NCI-H226 (cell line): ENCODE data around the gene GNAZ.

Experiments
- DNase-seq: peaks from one replicate; pipeline ENCODE4 v3.0.0-alpha.2; 2015

GNAZ gene

DNA sequence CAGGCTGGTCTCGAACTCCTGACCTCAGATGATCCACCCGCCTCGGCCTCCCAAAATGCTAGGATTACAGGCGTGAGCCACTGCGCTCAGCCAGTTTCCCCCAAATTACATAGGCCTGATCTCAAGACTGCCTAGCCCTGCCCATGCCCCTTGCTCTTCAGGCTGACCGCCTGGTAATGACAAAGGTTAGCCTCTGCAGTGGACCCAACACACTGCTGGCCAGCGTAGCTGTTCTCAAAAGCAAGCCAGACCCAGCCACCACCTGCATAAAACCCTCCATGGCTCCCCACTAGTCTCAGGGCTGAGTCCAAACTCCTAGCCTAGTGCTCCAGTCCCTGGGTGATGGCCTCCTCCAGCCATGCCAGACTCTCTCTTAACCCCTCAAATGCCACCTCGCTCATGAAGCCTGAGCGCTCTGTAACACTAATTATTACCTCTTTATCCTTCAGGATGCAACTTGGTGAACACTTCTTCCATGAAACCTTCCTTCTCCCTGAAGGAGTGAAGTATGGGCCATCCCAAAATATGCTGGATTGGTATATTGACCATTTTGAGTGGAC lies 72.3 kb downstream of the GNAZ start:
- DNase-seq: no peak

DNA sequence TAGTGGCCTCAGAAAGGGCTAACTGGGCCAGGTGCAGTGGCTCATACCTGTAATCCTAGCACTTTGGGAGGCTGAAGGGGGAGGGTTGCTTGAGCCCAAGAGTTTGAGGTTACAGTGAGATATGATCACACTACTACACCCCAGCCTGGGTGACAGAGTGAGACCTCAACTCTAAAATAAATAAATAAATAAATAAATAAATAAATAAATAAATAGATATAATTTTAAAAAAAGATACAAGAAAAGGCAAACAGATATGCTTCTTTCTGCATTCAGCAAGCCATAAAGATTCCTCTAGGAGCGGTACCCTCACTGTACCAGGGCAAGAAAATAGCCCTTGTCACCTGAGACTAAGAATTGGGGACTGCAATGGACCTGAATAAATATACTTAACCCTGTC lies 72.8 kb downstream of the GNAZ start:
- DNase-seq: no peak

DNA sequence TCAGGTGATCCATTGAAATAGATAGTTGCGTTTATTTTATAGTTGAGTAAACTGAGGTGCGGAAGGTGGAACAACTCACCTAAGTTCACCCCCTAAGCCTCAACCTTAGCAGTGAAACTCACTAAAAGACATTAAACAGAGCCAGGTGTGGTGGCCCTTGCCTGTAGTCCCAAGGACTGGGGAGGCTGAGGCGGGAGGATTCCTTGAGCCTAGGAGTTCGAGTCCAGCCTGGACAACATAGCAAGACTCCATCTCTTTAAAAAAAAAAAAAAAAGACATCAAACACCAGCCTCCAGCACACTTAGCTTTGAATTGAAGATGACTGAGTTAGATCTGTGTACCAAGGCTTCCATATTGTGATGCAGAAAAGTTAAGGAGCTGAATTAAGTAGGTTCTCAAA lies 74.1 kb downstream of the GNAZ start:
- DNase-seq: no peak

DNA sequence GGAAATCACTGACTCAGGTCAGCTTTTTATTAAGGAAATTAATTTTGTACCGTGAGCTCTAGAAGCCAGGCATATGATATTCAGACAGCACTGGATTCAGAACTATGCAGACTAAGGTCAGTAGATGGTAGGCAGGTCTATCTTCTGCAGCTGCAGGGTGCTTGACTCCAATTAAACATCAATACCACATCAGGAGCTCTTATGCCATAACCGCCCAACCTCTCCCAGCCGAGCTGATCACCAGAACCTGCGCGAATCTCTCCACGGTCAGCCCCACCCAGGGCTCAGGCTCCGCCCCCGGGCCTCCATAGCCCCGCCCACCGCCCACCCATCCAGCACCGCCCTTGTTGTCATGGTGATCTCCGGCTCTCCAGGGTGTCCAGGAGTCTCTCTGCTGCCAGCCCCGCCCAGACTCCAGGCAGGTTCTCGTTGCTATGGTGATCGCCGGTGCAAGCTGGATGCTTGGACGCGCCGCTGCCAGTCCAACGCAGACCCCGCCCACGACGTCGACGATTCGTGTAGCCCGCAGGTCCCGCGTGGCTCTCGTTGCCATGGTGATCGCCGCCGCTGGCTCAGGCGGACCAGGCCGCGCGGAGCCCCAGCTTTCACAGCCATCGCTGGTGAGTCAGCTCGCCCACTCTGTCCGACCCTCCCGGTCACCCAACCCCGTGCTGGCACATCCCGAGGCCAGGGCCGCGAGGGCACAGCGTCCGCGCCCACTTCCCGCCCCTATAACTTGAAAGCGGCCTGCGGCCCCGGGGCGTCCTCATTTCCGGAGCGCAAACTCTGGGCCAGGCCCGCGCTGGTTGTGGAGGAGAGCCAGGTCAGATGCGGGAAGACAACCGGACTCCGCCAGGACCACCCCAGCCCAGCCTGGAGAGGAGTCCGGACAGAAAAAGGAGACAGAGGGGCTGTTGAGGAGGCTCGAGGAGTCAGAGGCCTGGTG lies 74.9 kb downstream of the GNAZ start, which contains the start of gene RAB36:
Gene RAB36 (plus strand): TSS at position 546 of the 946 bp plus-strand sequence. CDS start 1,140 bp downstream, outside the sequence.
- DNase-seq: peak; percentile 93

DNA sequence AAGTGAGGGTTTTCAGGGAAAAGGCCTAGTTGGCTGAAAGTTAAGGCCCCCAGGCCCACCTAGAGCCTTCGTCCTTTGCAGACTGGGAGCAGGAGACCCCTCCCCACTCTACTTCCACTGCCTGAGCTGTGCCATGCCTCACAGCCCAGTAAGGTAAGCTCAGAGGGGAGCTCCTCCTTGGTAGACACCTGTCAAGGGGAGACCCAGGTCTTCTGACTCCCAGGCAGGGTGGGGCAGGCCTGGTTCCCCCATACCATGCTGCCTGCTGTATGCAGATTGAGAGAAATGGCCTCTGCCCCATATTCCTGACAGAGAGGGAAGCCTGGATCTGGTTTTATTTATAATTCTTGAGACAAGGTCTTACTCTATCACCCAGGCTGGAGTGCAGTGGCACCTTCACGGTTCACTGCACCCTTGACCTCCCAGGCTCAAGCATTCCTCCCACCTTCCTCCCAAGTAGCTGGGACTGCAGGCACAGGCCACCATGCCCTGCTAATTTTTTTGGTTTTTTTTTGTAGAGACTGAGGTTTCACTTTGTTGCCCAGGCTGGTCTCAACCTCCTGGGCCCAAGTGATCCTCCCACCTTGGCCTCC lies 75.7 kb downstream of the GNAZ start:
- no peak for DNase-seq

DNA sequence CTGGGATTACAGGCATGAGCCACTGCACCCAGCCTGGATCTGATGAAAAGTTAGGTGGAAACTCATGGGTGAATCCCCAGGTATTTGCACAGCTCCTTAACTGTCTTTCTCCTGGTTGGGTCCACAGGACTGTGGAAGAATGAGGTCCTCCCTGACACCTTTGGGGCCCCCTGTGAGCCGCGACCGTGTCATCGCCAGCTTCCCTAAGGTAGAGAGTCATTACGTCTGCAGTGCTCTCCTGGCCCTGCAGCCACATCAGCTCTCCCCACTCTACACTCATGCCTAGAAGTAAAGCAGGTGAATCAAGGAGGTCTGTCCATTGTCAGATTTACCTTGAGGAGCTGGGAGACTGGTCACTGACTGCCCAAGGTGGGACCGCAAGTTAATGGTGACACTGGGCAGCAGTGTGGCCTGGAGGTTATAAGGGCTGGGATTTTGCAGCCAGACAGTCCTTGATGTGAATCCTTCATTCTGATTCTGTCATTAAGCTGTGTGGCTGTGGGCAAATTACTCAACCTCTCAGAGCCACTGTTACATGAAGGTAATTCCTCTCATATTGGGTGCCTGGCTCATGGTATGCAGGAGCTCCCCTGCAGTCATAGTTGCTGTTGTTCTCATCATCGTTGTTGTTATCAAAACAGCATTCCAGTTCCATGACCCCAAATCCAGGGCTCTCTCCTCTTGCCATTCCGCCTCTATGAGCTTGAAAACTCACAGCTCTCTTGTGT lies 76.3 kb downstream of the GNAZ start:
- DNase-seq: peak; percentile 22

DNA sequence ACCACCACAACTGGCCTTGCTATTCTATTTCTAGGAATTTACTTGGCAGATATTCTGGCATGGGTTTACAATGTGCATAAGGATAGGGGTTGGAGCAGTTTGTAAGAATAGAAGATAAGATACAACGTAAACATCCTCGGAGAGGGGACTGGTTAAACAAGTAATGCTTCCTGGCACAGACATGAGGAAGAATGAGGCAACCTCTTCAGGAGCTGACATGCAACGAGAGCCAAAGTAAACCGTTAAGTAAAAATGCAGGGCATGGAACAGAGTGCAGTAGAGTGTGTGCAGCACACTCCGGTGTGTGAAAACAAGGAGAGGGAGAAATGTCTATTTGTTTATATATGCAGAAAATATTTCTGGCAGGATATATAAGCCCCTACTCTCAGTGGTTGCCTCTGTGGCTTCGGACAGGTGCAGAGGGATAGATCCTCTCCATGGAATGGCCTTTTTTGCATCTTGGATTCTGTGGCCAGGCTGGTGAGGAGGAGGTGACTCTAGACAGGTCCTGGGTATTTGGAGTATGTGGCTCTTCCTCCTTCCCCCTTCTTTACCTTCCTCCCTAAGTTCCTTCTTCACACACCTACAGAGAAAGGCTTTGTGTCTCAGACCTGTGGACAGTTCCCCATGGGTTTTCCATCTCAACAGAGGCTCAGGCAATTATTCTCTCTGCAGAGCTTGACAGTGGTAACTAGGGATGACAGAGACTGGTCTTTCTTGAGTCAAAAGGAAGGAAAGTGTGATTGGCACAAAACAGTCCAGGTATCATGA lies 77.5 kb downstream of the GNAZ start:
- peak; percentile 38 for DNase-seq

DNA sequence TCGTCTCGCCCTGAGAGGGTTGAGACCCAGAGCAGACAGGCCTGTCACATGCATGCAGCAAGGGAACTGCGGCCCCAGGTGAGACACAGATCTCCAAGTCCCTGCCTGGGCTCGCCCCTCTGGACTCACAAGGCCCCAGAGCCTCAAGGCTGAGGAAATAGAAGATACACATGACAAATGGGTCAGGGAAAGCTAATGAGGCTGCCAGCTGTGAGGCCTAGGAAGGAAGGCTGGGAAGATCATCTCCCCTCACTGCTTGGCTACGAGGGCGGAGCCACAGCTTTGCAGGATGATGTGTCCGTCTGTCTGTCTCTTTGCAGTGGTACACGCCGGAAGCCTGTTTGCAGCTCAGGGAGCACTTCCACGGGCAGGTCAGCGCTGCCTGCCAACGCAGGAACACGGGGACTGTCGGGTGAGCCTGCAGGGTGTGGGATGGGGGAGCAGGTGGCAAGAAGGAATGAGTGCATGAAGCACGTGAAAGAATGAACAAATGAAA lies 79.5 kb downstream of the GNAZ start:
- DNase-seq: no peak

DNA sequence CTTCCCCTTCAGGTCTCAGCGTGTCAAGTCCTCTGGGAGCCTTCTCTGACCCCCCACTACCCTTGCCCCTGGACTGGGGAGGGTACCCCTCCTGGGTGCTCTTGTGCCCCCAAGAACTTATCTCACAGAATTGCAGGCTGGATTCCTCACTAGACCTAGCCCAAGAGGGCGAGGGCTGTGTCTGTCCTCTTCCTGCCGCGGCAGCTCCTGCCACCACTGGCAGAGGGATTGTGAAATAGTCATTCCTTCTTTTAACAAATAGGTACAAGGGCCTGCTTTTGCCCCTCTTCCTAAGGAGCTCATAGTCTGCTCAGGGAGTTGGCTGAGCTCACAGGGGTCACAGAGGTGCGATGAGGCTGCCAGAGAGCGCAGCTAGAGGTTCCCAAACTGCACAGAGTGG lies 80.4 kb downstream of the GNAZ start:
- no peak for DNase-seq

DNA sequence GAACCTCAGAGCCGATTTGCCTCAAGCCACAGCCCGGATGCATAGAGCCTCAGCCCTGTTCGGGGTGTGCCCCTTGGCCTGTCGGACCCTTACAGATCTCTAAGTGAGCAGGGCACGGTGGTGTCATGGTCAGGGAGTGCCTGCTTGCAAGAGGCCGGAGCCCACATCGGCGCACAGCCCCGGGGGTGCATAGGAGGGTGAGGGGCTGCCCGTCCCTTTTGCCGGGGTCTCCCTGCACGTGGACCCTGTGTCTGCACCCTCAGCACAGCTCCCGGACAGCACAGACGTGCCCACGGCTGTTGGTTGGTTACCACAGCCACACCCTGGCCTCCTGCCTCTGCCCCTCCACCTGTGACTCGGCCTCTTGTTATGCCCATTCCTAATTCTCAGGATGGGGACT lies 81.5 kb downstream of the GNAZ start:
- DNase-seq: no peak

DNA sequence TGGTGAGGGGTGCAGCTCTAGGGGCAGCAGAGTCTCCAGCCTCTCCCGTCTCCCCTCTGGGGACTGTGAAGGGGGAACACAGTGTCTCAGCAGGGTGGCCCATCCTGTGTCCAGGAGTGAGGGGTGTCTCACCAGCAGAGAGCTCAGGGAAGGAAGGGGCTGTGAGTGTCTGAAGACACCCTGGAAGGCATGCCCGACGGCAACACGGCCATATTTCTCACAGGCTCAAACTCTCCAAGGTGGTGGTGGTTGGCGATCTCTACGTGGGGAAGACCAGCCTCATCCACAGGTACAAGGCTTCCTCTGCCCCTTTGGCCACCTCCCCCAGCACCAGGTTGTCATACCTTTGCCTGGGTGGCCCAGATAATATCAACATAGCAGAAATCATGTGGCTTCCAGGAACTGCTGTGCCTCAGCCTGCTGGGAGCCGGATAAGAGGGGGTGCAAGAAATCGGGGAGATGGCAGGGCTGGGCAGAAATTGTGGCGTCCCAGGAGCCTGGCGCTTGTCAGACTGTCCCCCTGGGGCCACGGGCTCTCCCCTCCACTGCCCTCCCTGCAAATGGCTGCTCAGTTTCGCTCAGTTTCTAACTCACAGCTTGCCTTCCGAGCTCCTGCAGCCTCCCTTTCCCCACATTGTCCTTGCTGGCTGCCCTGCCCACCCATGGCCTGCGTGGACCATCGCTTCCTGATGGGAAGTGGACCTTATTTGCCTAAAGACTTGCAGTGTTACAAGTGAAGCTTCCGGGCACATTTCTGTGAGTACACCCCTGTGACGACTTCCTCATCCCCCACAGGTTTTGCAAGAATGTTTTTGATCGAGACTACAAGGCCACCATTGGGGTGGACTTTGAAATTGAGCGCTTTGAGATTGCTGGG lies 82.2 kb downstream of the GNAZ start:
- DNase-seq: no peak

DNA sequence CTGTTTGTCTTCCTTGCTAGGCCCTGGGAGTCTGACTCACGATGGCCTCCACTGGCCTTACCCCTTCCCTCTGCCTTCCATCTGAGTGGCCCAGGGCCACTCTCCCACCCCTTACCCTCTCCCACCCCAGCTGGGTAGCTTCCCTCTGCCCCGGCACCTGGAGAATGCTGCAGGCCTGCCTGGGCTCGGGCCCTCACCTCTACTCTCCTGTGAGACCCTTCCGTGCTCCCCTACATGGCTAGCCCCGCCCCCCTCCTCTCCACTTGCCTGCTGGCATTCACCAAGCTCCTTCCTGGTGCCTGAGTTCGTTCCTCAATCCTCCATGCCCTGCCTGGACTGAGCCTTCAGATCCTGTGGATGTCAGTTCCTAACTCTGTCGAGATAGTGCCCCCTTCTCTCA lies 83.7 kb downstream of the GNAZ start:
- DNase-seq: no peak

DNA sequence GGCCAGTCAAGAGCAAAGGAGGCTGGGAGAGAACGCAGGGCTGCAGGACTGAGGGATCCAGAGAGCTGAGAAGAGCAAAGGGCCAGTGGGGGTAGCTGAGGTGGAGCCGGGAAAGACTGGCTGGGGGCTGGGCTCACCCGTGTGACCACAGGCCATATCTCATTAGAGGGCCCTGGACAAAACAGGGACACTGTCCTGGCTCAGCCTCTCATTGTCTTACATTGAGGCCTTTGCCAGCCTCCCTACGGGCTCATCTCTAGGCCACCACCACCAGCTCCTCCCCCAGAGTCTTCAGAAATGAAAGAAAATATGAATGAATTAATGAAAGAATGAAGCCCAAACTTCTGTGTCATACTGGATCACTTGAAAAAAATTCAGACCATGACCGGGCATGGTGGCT lies 84.1 kb downstream of the GNAZ start:
- DNase-seq: no peak

DNA sequence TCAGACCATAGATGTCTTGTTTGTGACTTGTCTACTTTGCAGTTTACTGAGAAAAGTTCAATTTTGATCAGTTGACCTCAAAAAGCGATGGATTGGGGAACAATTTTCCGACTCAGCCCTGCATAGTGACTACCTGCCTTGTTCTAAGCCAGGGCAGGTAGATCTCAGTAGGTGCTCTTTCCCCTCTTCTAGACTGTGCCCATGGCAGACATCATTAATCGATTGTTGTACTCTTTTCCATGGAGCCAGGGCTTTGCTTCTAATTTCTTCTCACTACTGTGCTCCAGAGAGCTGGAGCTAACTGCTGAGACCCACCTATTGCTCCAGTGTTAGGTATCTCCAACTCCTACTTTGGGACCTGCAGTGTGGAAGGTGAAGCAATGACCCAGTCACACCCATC lies 84.8 kb downstream of the GNAZ start:
- no peak for DNase-seq

DNA sequence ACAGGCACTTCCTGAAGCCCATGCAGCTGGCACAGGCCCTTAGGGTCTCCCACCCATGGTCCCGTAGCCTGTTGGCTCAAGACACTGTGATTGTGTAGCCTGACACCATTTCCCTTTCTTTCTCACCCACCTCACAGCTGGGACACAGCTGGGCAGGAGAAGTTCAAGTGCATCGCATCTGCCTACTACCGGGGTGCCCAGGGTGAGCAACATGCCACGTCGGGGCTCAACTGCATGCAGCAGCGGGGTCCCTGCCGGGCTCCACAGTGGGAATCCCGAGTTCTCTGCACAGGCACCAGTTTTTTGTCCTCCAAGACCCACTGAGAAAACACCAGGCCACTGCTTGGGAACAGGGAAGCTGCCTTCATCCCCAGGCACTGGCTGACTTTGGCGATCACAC lies 85.5 kb downstream of the GNAZ start:
- DNase-seq: no peak

DNA sequence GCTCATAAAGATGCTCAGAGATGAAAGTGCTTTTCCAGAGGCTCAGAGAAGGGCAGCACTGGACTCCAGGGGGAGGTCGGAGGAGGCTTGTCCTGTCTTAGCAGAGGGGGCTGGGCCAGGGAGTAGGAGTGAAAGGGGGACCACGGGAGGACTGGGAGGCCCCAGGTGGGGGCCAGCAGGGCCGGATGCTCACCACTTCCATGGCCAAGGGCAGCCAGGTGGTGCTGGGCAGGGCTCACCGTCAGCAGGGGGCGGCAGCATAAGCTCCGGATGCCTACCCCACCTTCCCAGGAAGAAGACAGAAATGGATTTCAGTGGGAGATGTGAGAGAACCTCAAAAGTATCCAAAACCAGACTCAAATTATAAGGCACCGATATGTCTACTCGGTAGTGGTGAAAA lies 86.0 kb downstream of the GNAZ start:
- no peak for DNase-seq

DNA sequence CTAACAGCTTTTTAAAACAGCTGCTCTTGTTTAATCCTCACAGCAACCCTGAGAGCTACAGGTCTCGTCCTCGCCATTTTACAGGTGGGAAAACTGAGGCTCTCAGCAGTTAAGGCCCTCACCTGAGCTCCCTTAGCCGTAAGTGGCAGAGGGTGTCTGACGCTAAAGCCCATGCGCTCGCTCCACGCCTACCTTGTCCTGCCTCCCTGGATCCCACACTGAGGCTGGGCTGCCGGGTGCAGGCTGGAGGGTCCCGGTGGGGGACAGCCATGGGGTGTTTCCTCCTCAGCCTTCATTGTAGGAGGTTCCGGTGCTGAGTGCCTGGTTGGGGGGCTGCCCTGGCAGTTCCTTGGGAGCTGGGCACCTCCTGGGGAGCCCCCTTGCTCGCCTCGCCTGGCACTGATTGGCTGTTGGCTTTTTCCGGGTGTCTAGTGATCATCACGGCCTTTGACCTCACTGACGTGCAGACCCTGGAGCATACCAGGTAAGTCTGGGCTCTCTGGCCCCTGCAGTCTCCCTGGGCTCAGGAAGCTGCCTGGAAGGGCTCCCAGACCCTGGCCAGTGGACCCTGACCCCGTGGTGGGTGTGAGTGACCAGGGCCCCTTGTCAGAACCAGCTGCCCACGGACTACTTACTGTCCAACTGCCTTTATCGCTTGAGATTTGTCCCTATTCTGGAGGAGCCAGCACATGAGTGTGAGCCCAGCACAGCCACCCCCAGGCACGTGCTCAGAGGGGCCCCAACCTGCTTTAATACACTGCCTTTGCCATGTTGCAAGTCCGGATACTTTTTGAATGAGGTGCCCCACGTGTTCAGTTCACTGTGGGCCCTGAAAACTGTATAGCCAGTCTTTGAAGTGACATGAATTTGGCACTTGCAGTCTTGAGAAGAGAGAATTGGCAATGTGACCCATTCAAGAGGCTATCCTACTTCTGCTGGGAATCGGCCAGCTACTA lies 87.5 kb downstream of the GNAZ start:
- DNase-seq: no peak

DNA sequence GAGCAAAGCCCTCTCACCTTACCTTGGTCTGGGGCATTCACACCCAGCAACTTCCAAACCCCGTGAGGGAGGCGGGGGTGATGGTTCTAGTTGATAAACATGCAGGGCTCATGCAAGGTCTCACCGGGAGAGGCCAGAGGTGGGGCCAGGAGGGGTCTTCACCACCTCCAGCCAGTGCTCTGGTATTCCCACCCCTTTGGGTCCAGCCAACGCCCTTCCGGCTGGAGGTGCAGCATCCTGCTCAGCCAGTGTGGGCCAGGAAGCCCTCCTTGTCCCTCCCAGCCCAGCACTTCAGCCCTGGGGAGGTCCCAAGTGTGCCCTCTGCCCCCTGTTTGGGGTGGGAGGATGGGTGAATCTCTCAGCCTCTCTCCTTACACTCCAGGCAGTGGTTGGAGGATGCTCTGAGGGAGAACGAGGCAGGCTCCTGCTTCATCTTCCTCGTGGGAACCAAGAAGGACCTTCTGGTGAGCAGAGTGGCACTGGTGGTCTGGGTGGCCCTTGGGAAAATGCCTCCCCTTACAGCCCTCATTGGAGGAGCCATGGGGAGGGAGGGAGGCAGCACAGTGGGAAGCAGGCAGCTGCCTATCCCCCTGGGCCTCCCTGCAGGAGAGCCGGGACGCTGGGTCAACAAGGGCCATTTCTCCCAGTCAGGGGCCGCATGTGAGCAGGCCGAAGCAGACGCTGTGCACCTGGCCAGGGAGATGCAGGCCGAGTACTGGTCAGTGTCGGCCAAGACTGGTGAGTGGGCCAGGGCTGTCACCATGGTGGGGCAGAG lies 88.4 kb downstream of the GNAZ start:
- DNase-seq: no peak

DNA sequence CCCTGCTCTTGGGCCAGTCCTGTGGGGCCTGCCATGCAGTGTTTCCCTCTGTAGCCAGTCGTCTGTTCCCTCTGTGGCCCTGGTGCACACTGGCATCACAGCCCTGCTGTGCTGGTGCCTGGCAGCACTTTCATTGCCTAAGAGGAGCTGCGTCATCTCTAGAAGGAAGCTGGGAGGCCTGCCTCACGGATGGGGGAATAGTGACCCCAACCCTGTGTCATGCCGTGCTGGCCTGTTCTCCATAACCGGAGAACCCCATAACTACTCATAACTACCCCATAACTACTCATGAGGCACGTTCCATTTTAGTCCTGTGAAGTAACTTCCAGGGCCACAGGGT lies 88.9 kb downstream of the GNAZ start:
- no peak for DNase-seq
